Left ventricle myocardium inferior (tissue), 1 donor: ENCODE results near the gene RBKS. TPM values are rescaled to one million over a fixed set of nuclear protein-coding genes. Genes with fewer than 3 reads are reported as not detected.

Experiments
- DNase-seq: peaks from one replicate; pipeline ENCODE4 v3.0.0-alpha.2; 2020
- H3K27ac ChIP-seq: fragments of 200-600 bp; replicated peaks from 2 replicates; pipeline ENCODE4 v1.8.0; 2021
- H3K27me3 ChIP-seq: fragments of 200-600 bp; 2 replicates; pipeline ENCODE4 v1.8.0; 2021; ENCODE audit warnings: low read depth
- H3K36me3 ChIP-seq: fragments of 200-600 bp; 2 replicates; pipeline ENCODE4 v1.8.0; 2021
- H3K4me1 ChIP-seq: fragments of 200-600 bp; 2 replicates; pipeline ENCODE4 v1.8.0; 2021
- H3K4me3 ChIP-seq: fragments of 200-600 bp; 2 replicates; pipeline ENCODE4 v1.8.0; 2021; ENCODE audit warnings: mild to moderate bottlenecking, moderate library complexity
- H3K9me3 ChIP-seq: fragments of 200-600 bp; replicated peaks from 2 replicates; pipeline ENCODE4 v1.8.0; 2021
- CTCF ChIP-seq: fragments of 200-600 bp; IDR thresholded peaks from 2 replicates; pipeline ENCODE4 v1.8.0; 2021; ENCODE audit warnings: antibody characterized with exemption, mild to moderate bottlenecking, borderline replicate concordance
- intact Hi-C: fragments of 100-400 bp; cut with micrococcal nuclease; formaldehyde crosslinking; loops from one replicate; pipeline ENCODE4 v1.11.0; 2022
- total RNA-seq: library from RNA; stranded (reverse); fragmentation: NEBNext Ultra II Directional; extraction: Animal tissue kit (Norgen Biotek cat#: 25700); gene quantifications from one replicate; pipeline ENCODE4 v1.2.1, GENCODE V29; 2021
- donor health status: DM: no; HTN: yes; CAD: no; lungs with severe emphysema.

RBKS gene
- total RNA-seq, 1 donor from 2014 or later: 2.7 TPM

DNA sequence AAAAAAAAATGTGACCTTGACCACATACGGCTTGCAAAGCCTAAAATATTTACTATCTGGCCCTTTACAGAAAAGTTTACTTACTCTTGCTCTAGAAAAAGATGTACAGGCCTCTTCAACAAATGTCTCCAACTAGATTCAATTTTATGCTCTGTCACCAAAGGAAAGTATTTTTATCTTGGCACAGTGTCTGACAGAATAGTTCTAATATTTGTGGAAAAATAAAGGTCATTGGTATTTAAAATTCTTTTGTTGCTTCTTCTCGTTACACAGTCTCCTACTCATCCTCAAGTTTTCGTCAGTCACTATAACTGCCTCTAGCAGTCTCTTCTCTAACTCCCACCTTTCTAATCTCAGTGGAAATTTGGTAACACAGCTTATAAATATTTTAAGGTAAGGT lies 1.4 kb downstream of the RBKS start:
- Histone ChIP-seq H3K9me3 (no peaks in the 10 kb centered on the region), H3K4me3 (no peak overlapping the region), H3K36me3 (no peaks in the 10 kb centered on the region), H3K27me3 (no peaks in the 10 kb centered on the region), H3K27ac (peak overlapping the region; percentile 92), H3K4me1 (peaks cover 60% of the 10 kb centered on the region)
- intact Hi-C loops: no loop called here
- DNase-seq: no peak
- no peak for TF ChIP-seq CTCF

DNA sequence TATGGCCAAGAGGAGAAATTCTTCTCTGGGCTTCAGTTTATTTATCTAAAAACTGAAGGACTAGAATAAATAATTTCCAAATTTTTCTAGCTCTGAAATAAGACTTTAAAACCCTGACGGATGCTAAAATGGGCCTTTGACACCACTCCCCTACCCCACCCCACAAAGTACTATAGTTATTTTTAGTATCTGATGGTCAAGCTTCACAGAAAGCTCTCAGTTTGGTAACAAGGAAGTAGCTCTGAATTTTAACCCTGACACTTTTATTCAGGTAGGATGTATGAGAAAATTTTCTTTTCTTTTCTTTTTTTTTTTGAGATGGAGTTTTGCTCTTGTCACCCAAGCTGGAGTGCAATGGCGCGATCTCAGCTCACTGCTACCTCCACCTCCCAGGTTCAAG lies 2.4 kb downstream of the RBKS start:
- peaks cover 55% of the 10 kb centered on the region for H3K4me1 ChIP-seq
- H3K4me3 ChIP-seq: no peak overlapping the region
- no peaks in the 10 kb centered on the region for H3K36me3 ChIP-seq
- H3K9me3 ChIP-seq: no peaks in the 10 kb centered on the region
- intact Hi-C loops: no loop called here
- H3K27me3 ChIP-seq: no peaks in the 10 kb centered on the region
- peak overlapping the region; percentile 10 for H3K27ac ChIP-seq
- TF ChIP-seq CTCF: no peak
- no peak for DNase-seq

DNA sequence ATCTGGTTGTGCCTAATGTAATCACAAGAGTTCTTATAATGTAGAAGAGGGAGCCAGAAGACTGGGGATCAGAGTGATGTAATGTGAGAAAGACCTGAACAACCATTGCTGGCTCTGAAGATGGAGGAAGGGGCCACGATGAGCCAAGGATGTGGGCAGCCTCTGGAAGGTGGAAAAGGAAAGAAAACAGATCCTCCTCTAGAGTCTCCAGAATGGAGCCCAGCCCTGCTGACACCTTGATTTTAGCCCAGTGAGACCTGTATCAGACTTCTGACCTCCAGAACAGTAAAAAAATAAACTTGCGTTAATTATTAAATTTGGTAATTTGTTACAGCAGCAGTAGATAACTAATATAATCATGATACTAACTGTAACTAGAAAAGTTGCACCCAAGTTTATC lies 3.1 kb downstream of the RBKS start:
- TF ChIP-seq CTCF: no peak
- intact Hi-C loops: no loop called here
- no peaks in the 10 kb centered on the region for H3K9me3 ChIP-seq
- no peak overlapping the region for H3K4me3 ChIP-seq
- no peaks in the 10 kb centered on the region for H3K27me3 ChIP-seq
- peaks cover 48% of the 10 kb centered on the region for H3K4me1 ChIP-seq
- H3K36me3 ChIP-seq: no peaks in the 10 kb centered on the region
- no peak overlapping the region for H3K27ac ChIP-seq
- DNase-seq: no peak

DNA sequence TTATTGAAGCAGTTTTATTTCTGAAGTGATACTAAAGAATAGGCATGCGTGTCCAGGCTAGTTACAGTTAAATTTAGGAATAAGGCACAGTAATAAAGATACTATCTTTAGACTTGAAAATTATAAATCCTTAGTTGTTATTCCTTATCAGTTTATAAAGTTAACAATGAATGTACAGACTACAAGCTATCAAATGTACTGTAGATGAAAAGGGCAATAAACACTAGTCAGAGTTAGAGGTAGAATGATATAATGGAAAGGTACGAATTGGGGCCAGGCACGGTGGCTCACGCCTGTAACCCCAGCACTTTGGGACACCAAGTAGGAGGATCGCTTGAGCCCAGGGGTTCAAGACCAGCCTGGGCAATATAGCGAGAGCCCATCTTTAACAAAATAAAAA lies 3.9 kb downstream of the RBKS start:
- TF ChIP-seq CTCF: no peak
- no peak for DNase-seq
- H3K4me1 ChIP-seq: peaks cover 40% of the 10 kb centered on the region
- H3K27ac ChIP-seq: no peak overlapping the region
- no peaks in the 10 kb centered on the region for H3K27me3 ChIP-seq
- H3K36me3 ChIP-seq: no peaks in the 10 kb centered on the region
- intact Hi-C loops: no loop called here
- H3K4me3 ChIP-seq: no peak overlapping the region
- no peaks in the 10 kb centered on the region for H3K9me3 ChIP-seq

GRCh38 chr2:27885661-27886060 lies 4.5 kb downstream of the RBKS start:
- no peaks in the 10 kb centered on the region for H3K27me3 ChIP-seq
- H3K36me3 ChIP-seq: no peaks in the 10 kb centered on the region
- no peak overlapping the region for H3K4me3 ChIP-seq
- H3K4me1 ChIP-seq: peaks cover 33% of the 10 kb centered on the region
- H3K9me3 ChIP-seq: no peaks in the 10 kb centered on the region
- H3K27ac ChIP-seq: no peak overlapping the region
- DNase-seq: no peak
- TF ChIP-seq CTCF: no peak
- intact Hi-C loops: no loop called here

- Histone ChIP-seq H3K27ac (no peak overlapping the region), H3K9me3 (no peaks in the 10 kb centered on the region), H3K27me3 (no peaks in the 10 kb centered on the region), H3K4me1 (peaks cover 33% of the 10 kb centered on the region), H3K4me3 (no peak overlapping the region), H3K36me3 (no peaks in the 10 kb centered on the region)
- intact Hi-C loops: no loop called here
- no peak for TF ChIP-seq CTCF
- no peak for DNase-seq
These were observed 5.0 kb downstream of the RBKS start for GRCh38 chr2:27885234-27885633.
